ENCODE data around the gene CCDC6.

DNA sequence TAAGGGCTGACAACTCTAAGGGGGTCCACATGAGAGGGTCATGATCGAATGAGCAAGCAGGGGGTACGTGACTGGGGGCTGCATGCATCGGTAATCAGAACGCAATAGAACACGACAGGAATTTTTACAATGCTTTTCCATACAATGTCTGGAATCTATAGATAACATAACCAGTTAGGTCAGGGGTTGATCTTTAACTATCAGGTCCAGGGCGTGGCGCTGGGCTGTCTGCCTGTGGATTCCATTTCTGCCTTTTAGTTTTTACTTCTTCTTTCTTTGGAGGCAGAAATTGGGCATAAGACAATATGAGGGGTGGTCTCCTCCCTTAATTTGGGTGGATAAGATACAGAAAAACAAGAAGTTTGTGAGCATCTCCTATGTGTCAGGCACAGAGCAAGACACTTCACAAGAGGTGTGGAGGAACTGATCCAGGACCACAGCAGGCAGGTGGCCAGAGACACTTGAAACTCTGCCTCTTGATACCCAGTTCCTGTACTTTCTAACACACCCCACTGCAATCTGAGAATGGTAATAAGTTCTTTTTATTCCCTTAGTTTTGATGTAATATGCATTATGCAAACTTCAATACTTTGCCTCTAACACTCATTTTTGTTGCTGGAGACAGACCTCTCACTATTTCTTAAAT lies 135.1 kb downstream of the CCDC6 start:
- TF ChIP-seq, protein P1, sequence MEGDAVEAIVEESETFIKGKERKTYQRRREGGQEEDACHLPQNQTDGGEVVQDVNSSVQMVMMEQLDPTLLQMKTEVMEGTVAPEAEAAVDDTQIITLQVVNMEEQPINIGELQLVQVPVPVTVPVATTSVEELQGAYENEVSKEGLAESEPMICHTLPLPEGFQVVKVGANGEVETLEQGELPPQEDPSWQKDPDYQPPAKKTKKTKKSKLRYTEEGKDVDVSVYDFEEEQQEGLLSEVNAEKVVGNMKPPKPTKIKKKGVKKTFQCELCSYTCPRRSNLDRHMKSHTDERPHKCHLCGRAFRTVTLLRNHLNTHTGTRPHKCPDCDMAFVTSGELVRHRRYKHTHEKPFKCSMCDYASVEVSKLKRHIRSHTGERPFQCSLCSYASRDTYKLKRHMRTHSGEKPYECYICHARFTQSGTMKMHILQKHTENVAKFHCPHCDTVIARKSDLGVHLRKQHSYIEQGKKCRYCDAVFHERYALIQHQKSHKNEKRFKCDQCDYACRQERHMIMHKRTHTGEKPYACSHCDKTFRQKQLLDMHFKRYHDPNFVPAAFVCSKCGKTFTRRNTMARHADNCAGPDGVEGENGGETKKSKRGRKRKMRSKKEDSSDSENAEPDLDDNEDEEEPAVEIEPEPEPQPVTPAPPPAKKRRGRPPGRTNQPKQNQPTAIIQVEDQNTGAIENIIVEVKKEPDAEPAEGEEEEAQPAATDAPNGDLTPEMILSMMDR (IDR thresholded peaks at IDR 0.05), result no peak
- no peak for TF ChIP-seq POLR2A (IDR thresholded peaks at IDR 0.05)
